HCT116 (cell line): ENCODE measurements around the gene MAGI3. TPM values are rescaled to one million over a fixed set of nuclear protein-coding genes. Genes with fewer than 3 reads are reported as not detected.

Source experiments
- ATAC-seq: fragments of 200-7000 bp; cut with Tn5 transposase; 2 replicates; pipeline ENCODE4 v1.9.1; 2020; ENCODE audit warnings: mild to moderate bottlenecking, moderate library complexity
- BruUV-seq: library from RNA; stranded (reverse); fragments of 400-500 nt; replicated peaks from 2 replicates; lab custom pipeline; 2021; lab: Mats Ljungman, UMichigan
- CTCF ChIA-PET: fragments of 300-600 bp; sonication (Branson Sonifier 250); formaldehyde crosslinking; loops from one replicate; lab custom pipeline; 2021; ENCODE audit warnings: antibody characterized with exemption; lab: Charles Lee
- POLR2A ChIA-PET: fragments of 300-600, 350-600 bp; sonication (Branson Sonifier 250); formaldehyde crosslinking; loops from one replicate; lab custom pipeline; 2021; ENCODE audit warnings: antibody characterized with exemption; lab: Charles Lee
- RAD21 ChIA-PET, 2 experiments: fragments of 300-600 bp; sonication (Branson Sonifier 250); formaldehyde crosslinking; loops; one replicate each; lab custom pipeline; 2023; ENCODE audit warnings: low total read pairs in 2 of 2; ENCODE audit not compliant: uncharacterized antibody in 2 of 2, unreplicated experiment in 2 of 2, low non-redundant PET in 1 of 2; lab: Charles Lee
- DNase-seq: peaks from one replicate; pipeline ENCODE4 v3.0.0-alpha.2; 2010; ENCODE audit warnings: low read depth, low spot score
- H2AFZ ChIP-seq: fragments of 200-600 bp; shearing (Covaris generic), sonication (generic); 2 replicates; pipeline ENCODE4 v1.6.1; 2017; ENCODE audit warnings: low read depth, mixed run types, mixed read lengths, antibody characterized with exemption, low read length; ENCODE audit not compliant: poor library complexity, severe bottlenecking
- H3K27ac ChIP-seq: 2 replicates; pipeline ENCODE4 v1.5.1; 2012; ENCODE audit warnings: low read depth, low read length
- H3K27me3 ChIP-seq: fragments of 200-600 bp; sonication (generic); 2 replicates; pipeline ENCODE4 v1.6.1; 2016; ENCODE audit warnings: mixed run types, low read length, mixed read lengths; ENCODE audit not compliant: insufficient read depth
- H3K36me3 ChIP-seq, 2 experiments: fragments of 200-500 bp in 1 of 2; fragments of 200-600 bp in 1 of 2; sonication (Bioruptor generic) in 1 of 2; sonication (generic) in 1 of 2; 2 replicates each; pipeline versions ENCODE4 v1.5.1 to v1.6.1; 2014 to 2016; ENCODE audit warnings: low read length in 2 of 2, inconsistent platforms in 1 of 2, mixed read lengths in 1 of 2, mixed run types in 1 of 2; ENCODE audit not compliant: insufficient read depth in 2 of 2, control insufficient read depth in 1 of 2
- H3K4me1 ChIP-seq, 2 experiments: fragments of 200-600 bp in 1 of 2; sonication (generic) in 1 of 2; 2 replicates each; pipeline versions ENCODE4 v1.5.1 to v1.6.1; 2012 to 2017; ENCODE audit warnings: low read length in 2 of 2, inconsistent platforms in 1 of 2, mild to moderate bottlenecking in 1 of 2, mixed read lengths in 1 of 2, mixed run types in 1 of 2, moderate library complexity in 1 of 2; ENCODE audit not compliant: insufficient read depth in 2 of 2, control insufficient read depth in 1 of 2
- H3K4me2 ChIP-seq: fragments of 200-600 bp; sonication (generic); 2 replicates; pipeline ENCODE4 v1.6.1; 2017; ENCODE audit warnings: mixed run types, low read length, mixed read lengths
- H3K4me3 ChIP-seq, 2 experiments: fragments of 200-600 bp in 1 of 2; sonication (generic) in 1 of 2; replicated peaks in 1 of 2; 2 replicates each; pipeline ENCODE4 v1.5.1; 2011 to 2016; ENCODE audit warnings: low read length in 2 of 2, control low read depth in 1 of 2, low read depth in 1 of 2, mild to moderate bottlenecking in 1 of 2, mixed read lengths in 1 of 2, mixed run types in 1 of 2
- H3K79me2 ChIP-seq: fragments of 200-600 bp; sonication (generic); 2 replicates; pipeline ENCODE4 v1.6.1; 2017; ENCODE audit warnings: mild to moderate bottlenecking, mixed run types, low read length, moderate library complexity, mixed read lengths; ENCODE audit not compliant: insufficient read depth
- H3K9ac ChIP-seq: fragments of 200-600 bp; sonication (generic); 2 replicates; pipeline ENCODE4 v1.6.1; 2016; ENCODE audit warnings: low read length, mixed read lengths
- H3K9me2 ChIP-seq: fragments of 200-600 bp; sonication (generic), shearing (Covaris generic); 2 replicates; pipeline ENCODE4 v1.6.1; 2017; ENCODE audit warnings: mixed run types, mild to moderate bottlenecking, moderate library complexity; ENCODE audit not compliant: insufficient read depth
- H3K9me3 ChIP-seq, 2 experiments: fragments of 200-500 bp in 1 of 2; fragments of 200-600 bp in 1 of 2; sonication (Bioruptor generic) in 1 of 2; sonication (generic) in 1 of 2; 2 replicates each; pipeline ENCODE4 v1.6.1; 2014 to 2017; ENCODE audit warnings: low read length in 2 of 2, mixed read lengths in 2 of 2, inconsistent platforms in 1 of 2, low read depth in 1 of 2, mild to moderate bottlenecking in 1 of 2, mixed run types in 1 of 2, moderate library complexity in 1 of 2; ENCODE audit not compliant: control insufficient read depth in 1 of 2, insufficient read depth in 1 of 2
- H4K20me1 ChIP-seq: fragments of 200-600 bp; sonication (generic), shearing (Covaris generic); 2 replicates; pipeline ENCODE4 v1.6.1; 2017; ENCODE audit warnings: mixed run types, mild to moderate bottlenecking, moderate library complexity; ENCODE audit not compliant: insufficient read depth
- ATF3 ChIP-seq: IDR thresholded peaks from 2 replicates; pipeline ENCODE4 v1.6.1; 2012
- CBX3 ChIP-seq: IDR thresholded peaks from 2 replicates; pipeline ENCODE4 v1.6.1; 2012; ENCODE audit warnings: low read depth
- CTCF ChIP-seq, 3 experiments: fragments of 200-600 bp in 1 of 3; sonication (generic) in 1 of 3; IDR thresholded peaks in 2 of 3; conservative IDR thresholded peaks in 1 of 3; 2 replicates each; pipeline ENCODE4 v1.5.1; 2012 to 2017; ENCODE audit warnings: low read depth in 2 of 3, low read length in 2 of 3, antibody characterized with exemption in 1 of 3, borderline replicate concordance in 1 of 3, control low read depth in 1 of 3, mild to moderate bottlenecking in 1 of 3, mixed read lengths in 1 of 3, mixed run types in 1 of 3, moderate library complexity in 1 of 3; ENCODE audit not compliant: insufficient read depth in 1 of 3
- POLR2A ChIP-seq: IDR thresholded peaks from 2 replicates; pipeline ENCODE4 v1.7.0; 2011; ENCODE audit warnings: borderline replicate concordance; ENCODE audit not compliant: insufficient read depth, insufficient read length; ENCODE audit errors: extremely low read depth
- POLR2AphosphoS5 ChIP-seq: IDR thresholded peaks from 2 replicates; pipeline ENCODE4 v1.6.1; 2011; ENCODE audit warnings: mild to moderate bottlenecking, low read depth, low read length, moderate library complexity
- TCF7L2 ChIP-seq: IDR thresholded peaks from 2 replicates; pipeline ENCODE4 v1.7.0; 2011; ENCODE audit warnings: borderline replicate concordance, inconsistent platforms; ENCODE audit not compliant: insufficient read depth, insufficient read length; ENCODE audit errors: extremely low read depth
- YY1 ChIP-seq: IDR thresholded peaks from 2 replicates; pipeline ENCODE4 v1.6.1; 2011; ENCODE audit warnings: low read length, low read depth, moderate library complexity, mild to moderate bottlenecking; ENCODE audit not compliant: insufficient replicate concordance; ENCODE audit errors: extremely low read depth
- ZFX ChIP-seq: fragments of 450-650 bp; IDR thresholded peaks from 2 replicates; pipeline ENCODE4 v1.6.1; 2017
- ZNF274 ChIP-seq: fragments of 200-500 bp; sonication (Bioruptor generic); IDR thresholded peaks from 2 replicates; pipeline ENCODE4 v1.6.1; 2014; ENCODE audit warnings: mild to moderate bottlenecking, low read depth, low read length, inconsistent platforms
- intact Hi-C: fragments of 100-400 bp; cut with micrococcal nuclease; formaldehyde crosslinking; loops from 2 replicates; pipeline ENCODE4 v1.10.0; 2022
- total RNA-seq: library from RNA; stranded (reverse); gene quantifications from one replicate; pipeline ENCODE4 v1.2.1, GENCODE V29; 2021; ENCODE audit not compliant: unreplicated experiment
- TF ChIP-seq, protein P1 (sequence below): IDR thresholded peaks from 2 replicates; pipeline ENCODE4 v1.6.1; 2012; ENCODE audit warnings: low read depth

MAGI3 gene
- total RNA-seq, 1 experiment from 2014 or later: 11.8 TPM

DNA sequence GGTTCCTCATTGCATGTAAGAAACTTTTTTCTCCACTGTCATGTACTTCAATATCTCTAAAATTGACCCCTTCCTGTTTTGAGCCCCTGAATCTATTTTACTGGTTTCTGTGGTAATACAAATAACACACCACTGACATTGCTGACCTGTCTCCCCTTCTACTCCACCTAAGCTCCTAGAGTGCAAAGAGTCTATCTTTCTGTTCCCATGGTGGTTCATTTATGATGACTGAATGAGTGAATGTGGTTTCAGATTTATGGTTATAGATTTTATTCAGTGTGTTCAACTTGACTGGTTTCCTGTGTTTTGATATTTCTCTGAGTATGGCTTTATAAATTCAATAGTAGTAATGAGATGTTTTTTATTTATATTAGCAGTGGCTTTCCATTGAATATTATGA, 127.7 kb downstream of the MAGI3 start (continued):
- TF ChIP-seq CTCF (IDR thresholded peaks at IDR 0.05 in 2 of 3, conservative IDR thresholded peaks at IDR 0.05 in 1 of 3; ENCODE audit: borderline replicate concordance in 1 of 3, insufficient read depth in 1 of 3, low read depth in 2 of 3, low read length in 2 of 3) (no peak), POLR2AphosphoS5 (no peak), POLR2A (no peak)

DNA sequence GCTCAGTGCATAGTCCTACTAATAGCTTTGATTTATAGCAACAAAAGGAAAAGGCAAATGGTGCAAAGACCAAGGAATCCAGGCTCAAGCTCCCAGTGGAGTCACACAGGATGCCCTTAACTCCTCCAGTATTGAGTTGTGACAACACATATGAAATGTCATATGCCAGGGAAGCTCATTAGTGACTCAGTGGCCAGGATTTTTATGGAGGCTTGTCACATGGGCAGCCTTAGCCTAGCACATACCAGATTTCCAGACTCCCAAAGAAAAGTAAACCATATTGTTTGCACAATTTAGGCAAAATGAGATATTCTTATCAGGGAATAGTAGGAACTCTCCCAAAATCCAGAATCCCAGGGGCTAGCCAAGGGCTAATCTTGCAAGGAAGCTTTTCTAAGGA, 129.2 kb downstream of the MAGI3 start:
- Histone ChIP-seq H3K9ac (no peak overlapping the region), H2AFZ (no peak overlapping the region), H3K4me2 (0 out of 2 replicates have a peak overlapping the region, but pooled peaks have one; percentile 4), H3K9me2 (no peaks in the 10 kb centered on the region)
- RAD21 ChIA-PET: no interaction called here
- TF ChIP-seq POLR2A: no peak
- no peak for TF ChIP-seq TCF7L2
- TF ChIP-seq ZNF274: no peak
- TF ChIP-seq CBX3: no peak
- no peak for TF ChIP-seq ZFX
- TF ChIP-seq, protein P1, sequence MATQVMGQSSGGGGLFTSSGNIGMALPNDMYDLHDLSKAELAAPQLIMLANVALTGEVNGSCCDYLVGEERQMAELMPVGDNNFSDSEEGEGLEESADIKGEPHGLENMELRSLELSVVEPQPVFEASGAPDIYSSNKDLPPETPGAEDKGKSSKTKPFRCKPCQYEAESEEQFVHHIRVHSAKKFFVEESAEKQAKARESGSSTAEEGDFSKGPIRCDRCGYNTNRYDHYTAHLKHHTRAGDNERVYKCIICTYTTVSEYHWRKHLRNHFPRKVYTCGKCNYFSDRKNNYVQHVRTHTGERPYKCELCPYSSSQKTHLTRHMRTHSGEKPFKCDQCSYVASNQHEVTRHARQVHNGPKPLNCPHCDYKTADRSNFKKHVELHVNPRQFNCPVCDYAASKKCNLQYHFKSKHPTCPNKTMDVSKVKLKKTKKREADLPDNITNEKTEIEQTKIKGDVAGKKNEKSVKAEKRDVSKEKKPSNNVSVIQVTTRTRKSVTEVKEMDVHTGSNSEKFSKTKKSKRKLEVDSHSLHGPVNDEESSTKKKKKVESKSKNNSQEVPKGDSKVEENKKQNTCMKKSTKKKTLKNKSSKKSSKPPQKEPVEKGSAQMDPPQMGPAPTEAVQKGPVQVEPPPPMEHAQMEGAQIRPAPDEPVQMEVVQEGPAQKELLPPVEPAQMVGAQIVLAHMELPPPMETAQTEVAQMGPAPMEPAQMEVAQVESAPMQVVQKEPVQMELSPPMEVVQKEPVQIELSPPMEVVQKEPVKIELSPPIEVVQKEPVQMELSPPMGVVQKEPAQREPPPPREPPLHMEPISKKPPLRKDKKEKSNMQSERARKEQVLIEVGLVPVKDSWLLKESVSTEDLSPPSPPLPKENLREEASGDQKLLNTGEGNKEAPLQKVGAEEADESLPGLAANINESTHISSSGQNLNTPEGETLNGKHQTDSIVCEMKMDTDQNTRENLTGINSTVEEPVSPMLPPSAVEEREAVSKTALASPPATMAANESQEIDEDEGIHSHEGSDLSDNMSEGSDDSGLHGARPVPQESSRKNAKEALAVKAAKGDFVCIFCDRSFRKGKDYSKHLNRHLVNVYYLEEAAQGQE: no peak
- TF ChIP-seq YY1: no peak
- no peak for TF ChIP-seq ATF3
- TF ChIP-seq, all 23 proteins: peak for 0
- ChIA-PET POLR2A (no interaction called here), CTCF (no interaction called here)
- H4K20me1 ChIP-seq: no peaks in the 10 kb centered on the region
- no TSS peak for BruUV-seq
- intact Hi-C loops: no loop called here
- ATAC-seq (peak; percentile 40; the same call in 1 of the 2 replicates), DNase-seq (no peak)
- no peak overlapping the region for H3K4me3 ChIP-seq
- H3K36me3 ChIP-seq: no peaks in the 10 kb centered on the region
- H3K9me3 ChIP-seq: no peaks in the 10 kb centered on the region
- peaks cover 0 to 8% of the 10 kb centered on the region in 2 experiments; a peak in 2 of 4 replicates for H3K4me1 ChIP-seq
- no peaks in the 10 kb centered on the region for H3K27me3 ChIP-seq
- no peaks in the 10 kb centered on the region for H3K79me2 ChIP-seq
- H3K27ac ChIP-seq: no peak overlapping the region
